Measurements from ENCODE around the gene QSOX2.

The QSOX2 gene

GRCh38 chr9:136235709-136236455 is 9.7 kb downstream of the QSOX2 start:
- DNase-seq: no peak

- DNase-seq: no peak
Measured at GRCh38 chr9:136235171-136235570, 10.4 kb downstream of the QSOX2 start.

- DNase-seq: no peak
Measured at GRCh38 chr9:136234597-136234996, 11.0 kb downstream of the QSOX2 start.

DNA sequence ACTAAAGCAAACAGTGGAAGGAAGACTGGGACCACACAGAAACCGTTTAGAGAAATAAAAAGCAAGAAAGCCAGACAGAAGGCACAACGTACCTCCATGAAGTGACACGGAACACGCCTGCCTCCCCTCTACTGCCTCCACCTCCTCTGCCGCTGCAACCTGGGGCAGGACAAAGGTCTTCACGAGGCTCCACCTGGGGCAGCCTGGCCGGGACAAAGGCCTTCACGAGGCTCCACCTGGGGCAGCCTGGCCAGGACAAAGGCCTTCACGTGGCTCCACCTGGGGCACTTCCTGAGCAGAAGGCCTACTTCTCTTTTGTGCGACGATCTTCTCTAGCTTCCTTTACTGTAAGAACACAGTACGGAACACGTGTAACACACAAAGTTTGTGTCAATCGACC is 11.7 kb downstream of the QSOX2 start:
- no peak for DNase-seq

GRCh38 chr9:136233411-136233810 is 12.2 kb downstream of the QSOX2 start:
- no peak for DNase-seq

DNA sequence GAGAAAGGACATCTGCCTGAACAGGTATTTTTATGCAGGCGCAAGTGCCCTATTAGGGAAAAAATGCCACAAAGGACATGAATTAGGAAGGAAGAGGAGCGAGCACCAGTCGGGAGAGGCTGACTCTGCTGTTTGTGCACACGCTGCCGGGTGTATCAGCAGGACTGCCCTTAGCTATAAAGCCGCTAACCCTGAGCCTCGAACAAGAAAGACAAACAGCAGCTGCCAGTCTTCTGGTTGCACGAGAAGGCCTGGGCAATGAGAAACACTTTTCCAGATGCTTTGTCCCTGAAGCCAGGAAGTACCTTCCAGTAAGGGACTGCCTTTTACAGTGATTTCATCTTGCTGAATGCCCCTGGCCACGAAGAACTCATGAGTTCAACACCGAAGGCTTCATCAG is 12.6 kb downstream of the QSOX2 start:
- no peak for DNase-seq

DNA sequence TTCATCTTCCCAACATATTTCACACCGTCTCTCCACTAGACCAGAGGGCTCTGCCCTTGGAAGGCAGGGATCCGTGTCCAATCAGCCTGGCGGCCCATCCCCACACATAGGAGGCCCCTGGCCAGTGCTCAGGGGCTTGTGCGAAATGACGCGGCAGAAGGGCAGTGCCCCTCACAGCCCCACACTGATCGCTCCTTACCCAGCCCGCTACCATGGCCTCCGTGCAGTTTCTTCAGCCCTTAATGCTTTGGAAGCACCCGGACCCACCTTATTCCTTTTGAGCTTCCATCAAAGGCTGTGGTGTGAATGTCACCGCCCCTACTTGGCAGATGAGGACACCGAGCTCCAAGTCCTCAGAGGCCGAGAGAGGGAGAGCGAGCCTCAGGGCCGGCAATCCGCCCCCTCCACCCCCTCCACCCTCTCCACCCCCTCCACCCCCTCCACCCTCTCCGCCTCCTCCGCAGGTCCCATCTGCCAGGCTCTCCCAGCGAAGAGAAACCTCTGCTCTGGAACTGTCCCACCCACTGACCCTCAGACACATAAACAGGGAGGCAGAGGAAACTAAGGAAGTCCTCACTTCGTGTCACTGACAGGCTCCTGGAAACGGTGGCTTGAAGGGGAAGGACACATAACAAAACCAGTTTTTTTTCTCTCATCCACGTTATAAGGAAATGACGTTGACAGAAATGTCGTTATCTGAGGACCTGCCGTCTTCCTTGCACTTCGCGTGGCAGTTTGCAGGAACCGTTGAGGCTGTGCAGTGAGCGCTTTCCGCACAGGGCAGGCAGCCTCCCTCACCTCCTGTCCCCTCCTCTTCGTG is 13.9 kb downstream of the QSOX2 start:
- DNase-seq: no peak

DNA sequence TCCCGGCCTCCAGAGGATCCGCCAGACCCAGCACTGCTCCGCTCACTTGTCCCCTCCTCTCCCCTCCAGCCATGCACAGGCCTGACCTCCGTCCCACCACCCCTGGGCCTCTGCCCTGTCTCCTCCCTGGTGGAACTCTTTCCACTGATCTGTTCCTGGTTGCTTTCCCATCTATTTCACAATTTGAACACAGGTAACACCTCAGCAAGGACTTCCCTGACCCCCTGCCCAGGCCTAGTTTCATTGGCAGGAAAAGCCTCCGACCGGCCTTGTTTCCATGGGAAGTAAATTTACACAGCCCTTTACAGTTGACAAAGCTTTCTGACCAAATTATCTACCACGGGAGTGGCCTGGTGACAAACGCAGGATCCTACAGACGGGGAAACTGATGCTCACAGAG is 14.8 kb downstream of the QSOX2 start:
- DNase-seq: no peak

- DNase-seq: no peak
Measured at GRCh38 chr9:136230365-136230764, 15.2 kb downstream of the QSOX2 start.

DNA sequence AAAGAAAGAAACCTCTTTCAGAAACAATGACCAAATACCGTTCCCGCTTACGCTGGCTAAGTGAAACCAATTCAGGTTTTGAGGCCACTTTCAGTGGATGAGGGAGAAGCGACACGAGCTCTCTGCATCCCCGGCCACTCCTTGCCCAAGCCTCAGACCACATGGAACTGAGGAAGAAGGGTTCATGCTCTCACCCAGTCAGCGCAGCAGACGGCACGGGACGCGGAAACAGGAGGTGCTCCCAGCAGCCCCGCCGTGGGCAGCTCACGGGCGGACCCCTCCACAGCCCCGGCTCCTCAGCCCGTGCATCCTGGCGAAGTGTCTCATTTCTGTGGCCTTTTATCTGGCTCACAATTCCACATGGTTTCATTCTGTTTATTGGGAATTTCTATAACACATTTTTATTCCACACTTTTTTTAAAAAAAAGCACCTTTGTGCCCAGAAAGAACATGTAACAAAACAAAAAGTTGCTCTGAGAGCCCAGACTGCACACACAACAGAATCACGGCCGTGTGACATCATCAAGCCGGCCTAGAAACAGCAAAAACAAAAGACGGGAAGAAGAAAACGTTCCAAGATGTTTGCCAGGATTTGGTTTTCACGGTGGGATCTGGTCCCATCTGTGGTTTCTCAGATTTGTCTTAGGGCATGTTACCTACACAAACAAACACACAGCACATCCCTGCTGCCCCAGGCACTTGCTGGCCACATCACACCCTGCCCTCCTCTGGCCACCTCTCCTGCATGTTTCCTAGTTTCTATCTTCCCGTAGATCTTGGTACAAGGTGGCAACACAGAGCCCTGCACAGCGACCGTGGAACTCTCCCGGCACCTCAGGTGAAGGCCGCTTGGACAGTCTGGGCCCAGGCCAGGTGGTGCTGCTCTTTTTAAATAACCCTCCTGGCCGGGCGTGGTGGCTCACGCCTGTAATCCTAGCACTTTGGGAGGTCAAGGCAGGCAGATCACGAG is 16.2 kb downstream of the QSOX2 start:
- no peak for DNase-seq

- no peak for DNase-seq
Measured at GRCh38 chr9:136228107-136228875, 17.3 kb downstream of the QSOX2 start.

- no peak for DNase-seq
Measured at GRCh38 chr9:136226680-136227407, 18.8 kb downstream of the QSOX2 start.

DNA sequence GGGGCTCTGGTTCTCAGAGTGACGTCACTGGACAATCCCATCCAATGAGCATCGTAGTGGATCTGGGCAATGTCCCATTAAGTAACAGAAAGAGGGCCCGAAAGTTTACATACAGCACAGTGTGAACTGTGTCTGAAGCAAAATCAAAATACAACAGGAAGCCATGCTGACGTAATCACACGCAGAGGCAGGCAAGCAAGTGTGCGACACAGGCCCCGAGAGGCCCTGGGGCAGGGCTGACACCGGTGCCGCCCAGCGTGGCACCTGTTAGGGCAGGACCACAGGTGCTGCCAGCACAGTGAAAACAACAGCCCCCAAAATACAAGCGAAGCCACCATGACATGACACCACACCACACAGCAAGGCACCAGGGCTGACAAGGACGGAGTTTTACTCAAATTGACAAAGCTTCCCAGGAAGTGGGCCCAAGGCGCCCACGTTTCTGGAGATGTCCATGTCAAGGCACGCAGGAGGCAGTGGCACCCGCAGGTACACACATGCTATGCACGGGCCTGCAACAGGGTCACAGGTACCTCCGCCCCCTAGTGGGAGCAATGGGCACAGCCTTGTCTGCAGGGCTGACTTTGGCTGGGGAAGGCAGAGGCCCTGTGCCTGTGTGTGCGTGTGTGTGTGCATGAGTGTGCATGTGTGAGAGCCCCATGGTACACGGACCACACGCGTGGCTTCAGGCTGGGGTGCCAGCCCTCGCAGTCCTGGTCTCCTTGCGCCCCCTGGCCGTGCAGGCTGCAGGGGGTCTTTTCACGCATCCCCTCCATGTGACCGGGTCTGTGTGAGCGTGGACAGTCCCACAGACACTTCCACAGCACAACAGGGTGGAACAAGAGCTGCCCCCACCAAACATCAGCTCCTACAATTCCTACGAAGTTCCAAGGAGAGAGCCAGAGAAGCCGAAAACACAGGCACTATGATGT is 19.6 kb downstream of the QSOX2 start:
- peak; percentile 56 for DNase-seq

DNA sequence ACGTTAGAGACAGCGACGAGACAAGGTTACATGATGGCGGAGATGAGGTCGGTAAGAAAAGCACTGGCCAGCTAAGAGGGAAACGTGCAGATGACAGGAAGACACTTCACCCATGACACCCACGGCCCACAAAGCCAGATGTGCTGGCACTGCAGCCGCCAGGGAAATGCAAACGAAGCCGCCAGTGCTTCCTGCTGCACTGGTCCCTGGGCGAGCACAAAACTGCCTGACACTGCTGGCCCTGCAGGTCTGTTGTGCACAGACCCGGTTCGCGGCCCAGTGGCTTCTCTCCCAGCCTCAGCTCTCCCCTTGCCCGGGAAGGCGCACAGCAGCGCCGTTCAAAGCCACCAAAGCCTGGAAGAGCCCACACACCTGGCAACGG is 20.3 kb downstream of the QSOX2 start:
- no peak for DNase-seq

DNA sequence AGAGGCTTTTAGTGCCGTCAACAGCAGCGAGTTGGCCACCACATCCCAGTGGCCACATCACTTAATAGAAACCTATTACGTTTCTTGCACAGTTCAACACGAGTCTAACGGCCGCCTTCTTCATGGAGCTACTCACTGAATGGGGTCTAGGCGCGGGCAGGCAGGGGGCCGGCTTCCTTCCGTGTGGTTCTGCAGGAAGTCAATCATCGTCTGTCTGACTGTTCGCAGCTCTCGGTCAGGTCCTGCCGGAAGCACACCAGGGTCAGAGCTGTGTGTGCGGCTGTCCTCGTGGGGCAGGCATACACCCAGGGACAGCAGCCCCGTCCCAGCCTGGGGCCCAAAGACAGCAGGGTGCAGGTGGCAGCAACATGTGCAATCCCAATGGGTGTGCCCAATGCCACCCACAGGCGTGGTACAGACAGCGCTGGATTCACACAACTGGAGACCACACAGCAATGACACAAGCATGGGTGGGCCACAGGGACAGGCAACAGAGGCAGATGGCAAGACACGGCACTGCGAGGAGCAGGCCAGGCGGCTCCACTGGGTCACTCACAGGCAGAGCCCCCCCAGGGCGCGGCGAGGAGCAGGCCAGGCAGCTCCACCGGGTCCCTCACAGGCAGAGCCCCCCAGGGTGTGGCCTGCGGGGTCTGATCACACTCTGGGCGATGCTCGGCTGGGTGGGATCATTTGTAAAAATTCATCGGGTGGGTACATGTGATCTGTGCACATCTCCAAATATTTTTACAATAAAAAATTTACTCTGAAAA is 21.6 kb downstream of the QSOX2 start:
- DNase-seq: no peak

DNA sequence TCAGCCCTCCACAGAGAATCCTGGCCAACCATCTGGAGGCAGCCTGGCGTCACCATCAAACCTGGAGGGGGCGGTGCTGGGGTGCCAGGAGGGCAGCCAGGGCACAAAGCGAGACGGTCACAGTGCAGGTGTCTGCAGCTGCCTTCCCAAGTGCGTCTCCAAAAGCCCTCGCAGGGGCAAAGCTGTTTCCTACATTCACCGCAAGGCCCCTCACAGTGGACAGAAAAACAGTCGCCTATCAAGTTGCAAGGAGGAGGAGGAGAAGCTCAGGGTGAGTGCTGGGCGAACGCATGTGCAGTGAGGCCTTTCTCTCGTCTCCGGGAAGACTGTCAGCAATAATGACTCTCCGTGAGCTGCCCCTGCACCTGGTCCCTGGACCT is 22.7 kb downstream of the QSOX2 start:
- no peak for DNase-seq

- DNase-seq: no peak
Measured at GRCh38 chr9:136222166-136222905, 23.3 kb downstream of the QSOX2 start.

DNA sequence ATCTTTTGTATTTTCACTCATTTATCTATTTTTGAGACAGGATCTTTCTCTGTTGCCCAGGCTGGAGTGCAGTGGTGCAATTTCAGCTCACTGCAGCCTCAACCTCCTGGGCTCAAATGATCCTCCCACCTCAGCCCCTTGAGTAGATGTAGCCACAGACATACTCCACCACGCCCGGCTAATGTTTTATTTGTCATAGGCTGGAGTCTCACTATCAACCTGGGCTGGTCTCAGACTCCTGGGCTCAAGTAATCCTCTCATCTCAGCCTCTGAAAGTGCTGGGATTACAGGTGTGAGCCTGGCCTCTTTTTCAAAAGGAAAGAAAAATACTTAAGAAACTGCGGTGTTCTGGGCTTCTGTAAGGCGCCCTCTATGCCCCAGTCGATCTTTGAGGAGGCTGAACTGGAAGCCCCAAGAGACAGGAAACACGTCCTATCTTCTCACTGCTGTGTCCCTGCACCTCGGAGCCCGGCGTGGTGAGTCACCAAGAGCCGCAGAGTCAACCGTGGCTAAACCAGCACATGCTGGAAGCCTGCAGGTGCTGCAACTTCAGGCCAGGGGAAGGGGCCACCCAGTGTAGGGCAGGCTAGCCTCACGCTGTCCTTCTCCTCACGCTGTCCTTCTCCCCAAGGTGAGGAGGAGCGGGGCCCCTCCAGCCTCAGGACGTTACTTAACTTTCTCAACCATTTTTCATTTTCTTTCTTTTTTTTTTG is 25.4 kb downstream of the QSOX2 start:
- no peak for DNase-seq
